Measurements from ENCODE around the gene JMJD8. TPM values are rescaled to one million over a fixed set of nuclear protein-coding genes. Genes with fewer than 3 reads are reported as not detected.

The JMJD8 gene
- total and polyA plus RNA-seq, 4 donors, result 21.2 to 52.6 (median 33.4) TPM

- TF ChIP-seq JUND (IDR thresholded peaks at IDR 0.05) (no peak), FOXA1 (IDR thresholded peaks at IDR 0.05) (no peak), RXRA (IDR thresholded peaks at IDR 0.05) (no peak), TAF1 (conservative IDR thresholded peaks at IDR 0.05) (no peak)
- TF ChIP-seq, protein P1, sequence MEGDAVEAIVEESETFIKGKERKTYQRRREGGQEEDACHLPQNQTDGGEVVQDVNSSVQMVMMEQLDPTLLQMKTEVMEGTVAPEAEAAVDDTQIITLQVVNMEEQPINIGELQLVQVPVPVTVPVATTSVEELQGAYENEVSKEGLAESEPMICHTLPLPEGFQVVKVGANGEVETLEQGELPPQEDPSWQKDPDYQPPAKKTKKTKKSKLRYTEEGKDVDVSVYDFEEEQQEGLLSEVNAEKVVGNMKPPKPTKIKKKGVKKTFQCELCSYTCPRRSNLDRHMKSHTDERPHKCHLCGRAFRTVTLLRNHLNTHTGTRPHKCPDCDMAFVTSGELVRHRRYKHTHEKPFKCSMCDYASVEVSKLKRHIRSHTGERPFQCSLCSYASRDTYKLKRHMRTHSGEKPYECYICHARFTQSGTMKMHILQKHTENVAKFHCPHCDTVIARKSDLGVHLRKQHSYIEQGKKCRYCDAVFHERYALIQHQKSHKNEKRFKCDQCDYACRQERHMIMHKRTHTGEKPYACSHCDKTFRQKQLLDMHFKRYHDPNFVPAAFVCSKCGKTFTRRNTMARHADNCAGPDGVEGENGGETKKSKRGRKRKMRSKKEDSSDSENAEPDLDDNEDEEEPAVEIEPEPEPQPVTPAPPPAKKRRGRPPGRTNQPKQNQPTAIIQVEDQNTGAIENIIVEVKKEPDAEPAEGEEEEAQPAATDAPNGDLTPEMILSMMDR (IDR thresholded peaks at IDR 0.05; ENCODE audit: low read depth, low read length, missing input control), result no peak
- TF ChIP-seq, protein P2, sequence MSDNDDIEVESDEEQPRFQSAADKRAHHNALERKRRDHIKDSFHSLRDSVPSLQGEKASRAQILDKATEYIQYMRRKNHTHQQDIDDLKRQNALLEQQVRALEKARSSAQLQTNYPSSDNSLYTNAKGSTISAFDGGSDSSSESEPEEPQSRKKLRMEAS (IDR thresholded peaks at IDR 0.05), result no peak
- DNase-seq (ENCODE audit: low spot score), result no peak
These were observed 12.6 kb downstream of the JMJD8 start for GRCh38 chr16:671353-672131.

GRCh38 chr16:670485-671352 lies 13.4 kb downstream of the JMJD8 start:
- H3K36me3 ChIP-seq (ENCODE audit: control insufficient read depth in 4 of 4, insufficient read depth in 3 of 4, low read depth in 1 of 4, low read length in 3 of 4), result peaks cover 5 to 37% (median 19%) of the 10 kb centered on the region in 4 donors
- DNase-seq (ENCODE audit: low spot score), result no peak

More at GRCh38 chr16:671353-672131, 12.6 kb downstream of the JMJD8 start:
- Histone ChIP-seq H3K9ac (ENCODE audit: low read depth in 1 of 2, low read length in 2 of 2) (no peak overlapping the region), H3K27ac (ENCODE audit: low read depth in 1 of 2, low read length in 2 of 2) (no peak overlapping the region), H3K36me3 (ENCODE audit: control insufficient read depth in 4 of 4, insufficient read depth in 3 of 4, low read depth in 1 of 4, low read length in 3 of 4) (peaks cover 5 to 37% (median 19%) of the 10 kb centered on the region in 4 donors), H3K9me3 (ENCODE audit: control insufficient read depth in 4 of 4, low read length in 3 of 4) (no peaks in the 10 kb centered on the region), H3K4me3 (ENCODE audit: low read depth in 1 of 3, low read length in 3 of 3) (no peak overlapping the region), H3K27me3 (ENCODE audit: control insufficient read depth in 4 of 4, insufficient read depth in 4 of 4, low read length in 3 of 4) (no peaks in the 10 kb centered on the region), H3K4me1 (ENCODE audit: control insufficient read depth in 4 of 4, insufficient read depth in 4 of 4, low read length in 3 of 4) (peaks cover 14 to 36% (median 20%) of the 10 kb centered on the region in 4 donors)
- 90% methylated on average over 40 of the region's 40 CpGs for WGBS

DNA sequence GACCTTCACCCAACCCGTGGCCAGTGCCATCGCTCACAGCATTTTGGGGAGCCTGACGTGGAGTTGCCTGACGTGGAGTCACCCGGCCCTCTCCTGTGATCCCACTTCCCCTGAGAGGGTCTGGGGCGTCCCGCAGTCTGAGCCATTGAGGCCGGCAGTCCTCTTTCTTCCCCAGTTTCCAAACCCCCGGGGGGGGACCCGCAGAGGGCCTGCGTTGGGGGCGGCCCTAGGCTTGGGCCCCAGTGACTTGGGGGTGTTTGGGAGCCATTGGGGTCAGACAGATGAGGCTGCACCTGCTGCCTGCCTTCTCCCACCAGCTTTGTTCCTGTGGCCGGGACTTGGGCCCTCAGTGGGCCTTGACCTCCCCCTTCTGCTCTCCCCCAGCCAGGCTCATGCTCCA lies 14.5 kb downstream of the JMJD8 start:
- no peak for TF ChIP-seq ATF3 (IDR thresholded peaks at IDR 0.05)
- Histone ChIP-seq H3K36me3 (ENCODE audit: control insufficient read depth in 4 of 4, insufficient read depth in 3 of 4, low read depth in 1 of 4, low read length in 3 of 4) (peaks cover 5 to 37% (median 19%) of the 10 kb centered on the region in 4 donors), H3K4me3 (ENCODE audit: low read depth in 1 of 3, low read length in 3 of 3) (no peak overlapping the region), H3K9ac (ENCODE audit: low read depth in 1 of 2, low read length in 2 of 2) (no peak overlapping the region), H3K27me3 (ENCODE audit: control insufficient read depth in 4 of 4, insufficient read depth in 4 of 4, low read length in 3 of 4) (no peaks in the 10 kb centered on the region), H3K4me1 (ENCODE audit: control insufficient read depth in 4 of 4, insufficient read depth in 4 of 4, low read length in 3 of 4) (peaks cover 7 to 19% (median 15%) of the 10 kb centered on the region in 4 donors), H3K9me3 (ENCODE audit: control insufficient read depth in 4 of 4, low read length in 3 of 4) (no peaks in the 10 kb centered on the region), H3K27ac (ENCODE audit: low read depth in 1 of 2, low read length in 2 of 2) (no peak overlapping the region)
- 95% methylated on average over 13 of the region's 13 CpGs for WGBS
- no peak for DNase-seq (ENCODE audit: low spot score)

More at GRCh38 chr16:670485-671352, 13.4 kb downstream of the JMJD8 start:
- TF ChIP-seq JUND (IDR thresholded peaks at IDR 0.05) (no peak), RXRA (IDR thresholded peaks at IDR 0.05) (no peak)
- Histone ChIP-seq H3K4me3 (ENCODE audit: low read depth in 1 of 3, low read length in 3 of 3) (no peak overlapping the region), H3K9me3 (ENCODE audit: control insufficient read depth in 4 of 4, low read length in 3 of 4) (no peaks in the 10 kb centered on the region), H3K9ac (ENCODE audit: low read depth in 1 of 2, low read length in 2 of 2) (no peak overlapping the region), H3K27me3 (ENCODE audit: control insufficient read depth in 4 of 4, insufficient read depth in 4 of 4, low read length in 3 of 4) (no peaks in the 10 kb centered on the region), H3K27ac (ENCODE audit: low read depth in 1 of 2, low read length in 2 of 2) (no peak overlapping the region), H3K4me1 (ENCODE audit: control insufficient read depth in 4 of 4, insufficient read depth in 4 of 4, low read length in 3 of 4) (peaks cover 13 to 30% (median 19%) of the 10 kb centered on the region in 4 donors)
- WGBS, result 95% methylated on average over 52 of the region's 52 CpGs
